GM12878 (cell line): Measurements from ENCODE around the gene EHD2. TPM values are rescaled to one million over a fixed set of nuclear protein-coding genes. Genes with fewer than 3 reads are reported as not detected.
A peak's percentile ranks its signal among the peaks of the same experiment; 100 is the strongest.

Experiments used
- BCL11A ChIP-seq: IDR thresholded peaks from 2 replicates; pipeline ENCODE4 v1.6.1; 2011; ENCODE audit warnings: low read depth, low read length
- CEBPB ChIP-seq, 2 experiments: fragments of 150-350 bp in 1 of 2; IDR thresholded peaks; 2 replicates each; pipeline ENCODE4 v1.6.1; 2012 to 2014; ENCODE audit warnings: low read depth in 2 of 2, low read length in 2 of 2, borderline replicate concordance in 1 of 2, inconsistent platforms in 1 of 2
- CHD2 ChIP-seq: IDR thresholded peaks from 2 replicates; pipeline ENCODE4 v1.6.1; 2011; ENCODE audit warnings: low read depth, low read length, improper control_type of control experiment, borderline replicate concordance
- CREB1 ChIP-seq: IDR thresholded peaks from 2 replicates; pipeline ENCODE4 v1.6.1; 2012; ENCODE audit warnings: low read depth, mild to moderate bottlenecking, inconsistent platforms
- ETV6 ChIP-seq, 2 experiments: fragments of 450-650 bp in 1 of 2; IDR thresholded peaks in 1 of 2; conservative IDR thresholded peaks in 1 of 2; 2 replicates each; pipeline ENCODE4 v1.6.1; 2014; ENCODE audit warnings: antibody characterized with exemption in 1 of 2, borderline replicate concordance in 1 of 2, low read depth in 1 of 2, mild to moderate bottlenecking in 1 of 2, moderate library complexity in 1 of 2
- FOXM1 ChIP-seq: IDR thresholded peaks from 2 replicates; pipeline ENCODE4 v1.6.1; 2012; ENCODE audit warnings: low read depth, mild to moderate bottlenecking, inconsistent platforms, low read length, moderate library complexity
- IRF4 ChIP-seq: IDR thresholded peaks from 2 replicates; pipeline ENCODE4 v1.6.1; 2011; ENCODE audit warnings: low read depth, low read length
- MEF2A ChIP-seq: IDR thresholded peaks from 2 replicates; pipeline ENCODE4 v1.6.1; 2011; ENCODE audit warnings: low read depth, mild to moderate bottlenecking, low read length, moderate library complexity; ENCODE audit not compliant: insufficient read depth
- MYC ChIP-seq: IDR thresholded peaks from 2 replicates; pipeline ENCODE4 v1.6.1; 2011; ENCODE audit warnings: mild to moderate bottlenecking, low read length, moderate library complexity, inconsistent platforms; ENCODE audit not compliant: insufficient read depth, insufficient replicate concordance, insufficient read length, severe bottlenecking
- NFXL1 ChIP-seq: fragments of 450-650 bp; IDR thresholded peaks from 2 replicates; pipeline ENCODE4 v1.6.1; 2017; ENCODE audit warnings: antibody characterized with exemption, mild to moderate bottlenecking, borderline replicate concordance
- NFYB ChIP-seq: IDR thresholded peaks from 2 replicates; pipeline ENCODE4 v1.6.1; 2011; ENCODE audit warnings: low read depth, mild to moderate bottlenecking, low read length, improper control_type of control experiment, moderate library complexity; ENCODE audit not compliant: insufficient read depth
- NR2C2 ChIP-seq: IDR thresholded peaks from 2 replicates; pipeline ENCODE4 v1.6.1; 2011; ENCODE audit warnings: borderline replicate concordance, low read depth; ENCODE audit not compliant: control insufficient read depth, insufficient read length
- RAD51 ChIP-seq: fragments of 450-650 bp; IDR thresholded peaks from 2 replicates; pipeline ENCODE4 v1.6.1; 2016; ENCODE audit warnings: moderate library complexity, mild to moderate bottlenecking, inconsistent platforms
- SIX5 ChIP-seq: IDR thresholded peaks from 2 replicates; pipeline ENCODE4 v1.6.1; 2011; ENCODE audit warnings: mild to moderate bottlenecking, low read depth, low read length, moderate library complexity; ENCODE audit not compliant: severe bottlenecking
- SMAD5 ChIP-seq: IDR thresholded peaks from 2 replicates; pipeline ENCODE4 v1.6.1; 2016; ENCODE audit warnings: antibody characterized with exemption, low read depth
- STAT1 ChIP-seq: fragments of 450-650 bp; conservative IDR thresholded peaks from 2 replicates; pipeline ENCODE4 v1.6.1; 2014; ENCODE audit warnings: antibody characterized with exemption, mild to moderate bottlenecking
- WRNIP1 ChIP-seq: IDR thresholded peaks from 2 replicates; pipeline ENCODE4 v1.6.1; 2011; ENCODE audit warnings: low read depth, low read length, improper control_type of control experiment, borderline replicate concordance
- ZNF384 ChIP-seq: IDR thresholded peaks from 2 replicates; pipeline ENCODE4 v1.6.1; 2012; ENCODE audit warnings: low read depth, mild to moderate bottlenecking, low read length, improper control_type of control experiment, borderline replicate concordance
- polyA plus RNA-seq, 11 experiments: library from polyadenylated mRNA; depleted of rRNA in 4 of 11; unstranded in 6 of 11; stranded (reverse) in 5 of 11; fragments of >200 nt; fragmentation: Nextera tagmentation in 4 of 11; fragmentation: Illumina TruSeq in 1 of 11; extraction: Ambion mirVana in 4 of 11; extraction: Trizol in 1 of 11; gene quantifications; 1 replicate in 1 of 11; 2 replicates in 10 of 11; pipeline versions ENCODE4 v1.2.1 to v1.2.3, GENCODE V29; 2011 to 2016; ENCODE audit warnings: inconsistent platforms in 2 of 11, missing spikeins in 2 of 11, low read depth in 1 of 11
- total RNA-seq, 4 experiments: library from RNA; depleted of rRNA in 3 of 4; stranded (reverse); fragments of >200 nt in 3 of 4; fragmentation: Illumina TruSeq in 1 of 4; extraction: Trizol in 1 of 4; gene quantifications; 2 replicates each; pipeline versions ENCODE4 v1.2.1 to v1.2.3, GENCODE V29; 2013 to 2021
- TF ChIP-seq, protein P1 (sequence below): IDR thresholded peaks from 2 replicates; pipeline ENCODE4 v1.6.1; 2012; ENCODE audit warnings: low read depth, low read length, improper control_type of control experiment
- TF ChIP-seq, protein P2 (sequence below): fragments of 450-650 bp; IDR thresholded peaks from 2 replicates; pipeline ENCODE4 v1.6.1; 2018; ENCODE audit warnings: borderline replicate concordance, mild to moderate bottlenecking; ENCODE audit not compliant: partially characterized antibody
- TF ChIP-seq, protein P3 (sequence below): IDR thresholded peaks from 2 replicates; pipeline ENCODE4 v1.6.1; 2012; ENCODE audit warnings: low read length, inconsistent platforms
- TF ChIP-seq, protein P4 (sequence below), 3 experiments: IDR thresholded peaks in 2 of 3; conservative IDR thresholded peaks in 1 of 3; 2 replicates each; pipeline ENCODE4 v1.5.1; 2011; ENCODE audit warnings: low read depth in 3 of 3, low read length in 3 of 3, mild to moderate bottlenecking in 3 of 3, control low read depth in 2 of 3, moderate library complexity in 2 of 3, inconsistent platforms in 1 of 3, mixed read lengths in 1 of 3; ENCODE audit not compliant: control insufficient read depth in 2 of 3, insufficient read depth in 1 of 3; ENCODE audit errors: extremely low read depth in 1 of 3

Gene EHD2
- total and polyA plus RNA-seq, 10 of the 15 experiments (the other 5 are each of a cell fraction or from before 2014, with no cell fraction given) = 0.12 to 0.24 (median 0.23) TPM; not detected in 7

DNA sequence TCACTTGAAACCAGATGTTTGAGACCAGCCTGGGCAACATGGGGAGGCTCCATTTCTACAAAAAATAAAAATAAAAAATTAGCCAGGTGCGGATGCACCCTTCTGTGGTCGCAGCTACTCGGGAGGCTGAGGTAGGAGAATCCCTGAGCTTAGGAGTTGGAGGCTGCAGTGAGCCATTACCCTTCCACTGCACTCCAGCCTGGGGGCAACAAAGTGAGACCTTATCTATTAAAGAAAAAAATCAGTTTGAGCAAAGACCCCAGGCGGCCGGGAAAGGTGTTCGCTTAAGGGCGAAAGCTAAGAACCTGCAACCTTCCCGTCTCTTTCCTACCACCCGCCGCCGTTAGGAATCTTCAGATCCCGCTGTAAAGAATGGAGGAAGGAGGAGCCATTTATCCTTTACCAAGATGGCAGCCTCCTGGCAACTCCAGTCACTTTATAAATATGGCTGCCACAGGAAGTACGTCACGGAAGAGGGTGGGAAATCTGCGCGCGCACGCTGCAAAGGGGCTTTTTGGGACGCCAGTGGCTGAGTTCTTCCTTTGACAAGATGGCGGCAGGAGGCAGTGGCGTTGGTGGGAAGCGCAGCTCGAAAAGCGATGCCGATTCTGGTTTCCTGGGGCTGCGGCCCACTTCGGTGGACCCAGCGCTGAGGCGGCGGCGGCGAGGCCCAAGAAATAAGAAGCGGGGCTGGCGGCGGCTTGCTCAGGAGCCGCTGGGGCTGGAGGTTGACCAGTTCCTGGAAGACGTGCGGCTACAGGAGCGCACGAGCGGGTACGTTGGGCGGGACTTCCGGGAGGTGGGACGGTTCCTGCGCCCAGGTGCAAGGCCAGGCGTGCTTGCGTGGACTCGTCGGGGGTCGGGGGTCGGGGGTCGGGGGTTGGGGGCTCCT is 32.0 kb downstream of the EHD2 start, which contains the start of gene NOP53 (continued):
- TF ChIP-seq NR2C2 = no peak
- TF ChIP-seq MEF2A = 0 out of 2 replicates have a peak, but pooled peaks have one; percentile 35
- TF ChIP-seq STAT1 = peak; percentile 94
- TF ChIP-seq, protein P1, sequence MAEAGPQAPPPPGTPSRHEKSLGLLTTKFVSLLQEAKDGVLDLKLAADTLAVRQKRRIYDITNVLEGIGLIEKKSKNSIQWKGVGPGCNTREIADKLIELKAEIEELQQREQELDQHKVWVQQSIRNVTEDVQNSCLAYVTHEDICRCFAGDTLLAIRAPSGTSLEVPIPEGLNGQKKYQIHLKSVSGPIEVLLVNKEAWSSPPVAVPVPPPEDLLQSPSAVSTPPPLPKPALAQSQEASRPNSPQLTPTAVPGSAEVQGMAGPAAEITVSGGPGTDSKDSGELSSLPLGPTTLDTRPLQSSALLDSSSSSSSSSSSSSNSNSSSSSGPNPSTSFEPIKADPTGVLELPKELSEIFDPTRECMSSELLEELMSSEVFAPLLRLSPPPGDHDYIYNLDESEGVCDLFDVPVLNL = no peak
- TF ChIP-seq SMAD5 = peak; percentile 97
- no peak for TF ChIP-seq WRNIP1
- peak in 1 of 2 experiments; percentile 26; a peak in 1 of 4 replicates for TF ChIP-seq ETV6 (conservative IDR thresholded peaks at IDR 0.05 in 1 of 2, IDR thresholded peaks at IDR 0.05 in 1 of 2; ENCODE audit: borderline replicate concordance in 1 of 2, low read depth in 1 of 2)
- no peak for TF ChIP-seq ZNF384
- TF ChIP-seq FOXM1 = no peak
- TF ChIP-seq CREB1 = peak; percentile 94
- TF ChIP-seq, protein P2, sequence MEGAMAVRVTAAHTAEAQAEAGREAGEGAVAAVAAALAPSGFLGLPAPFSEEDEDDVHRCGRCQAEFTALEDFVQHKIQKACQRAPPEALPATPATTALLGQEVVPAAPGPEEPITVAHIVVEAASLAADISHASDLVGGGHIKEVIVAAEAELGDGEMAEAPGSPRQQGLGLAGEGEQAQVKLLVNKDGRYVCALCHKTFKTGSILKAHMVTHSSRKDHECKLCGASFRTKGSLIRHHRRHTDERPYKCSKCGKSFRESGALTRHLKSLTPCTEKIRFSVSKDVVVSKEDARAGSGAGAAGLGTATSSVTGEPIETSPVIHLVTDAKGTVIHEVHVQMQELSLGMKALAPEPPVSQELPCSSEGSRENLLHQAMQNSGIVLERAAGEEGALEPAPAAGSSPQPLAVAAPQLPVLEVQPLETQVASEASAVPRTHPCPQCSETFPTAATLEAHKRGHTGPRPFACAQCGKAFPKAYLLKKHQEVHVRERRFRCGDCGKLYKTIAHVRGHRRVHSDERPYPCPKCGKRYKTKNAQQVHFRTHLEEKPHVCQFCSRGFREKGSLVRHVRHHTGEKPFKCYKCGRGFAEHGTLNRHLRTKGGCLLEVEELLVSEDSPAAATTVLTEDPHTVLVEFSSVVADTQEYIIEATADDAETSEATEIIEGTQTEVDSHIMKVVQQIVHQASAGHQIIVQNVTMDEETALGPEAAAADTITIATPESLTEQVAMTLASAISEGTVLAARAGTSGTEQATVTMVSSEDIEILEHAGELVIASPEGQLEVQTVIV = peak; percentile 75
- no peak for TF ChIP-seq CEBPB (IDR thresholded peaks at IDR 0.05; ENCODE audit: borderline replicate concordance in 1 of 2, low read depth in 2 of 2, low read length in 2 of 2)
- TF ChIP-seq NFYB = no peak
- no peak; the same call in 1 of the 2 replicates for TF ChIP-seq IRF4
- TF ChIP-seq MYC = no peak
- TF ChIP-seq, protein P3, sequence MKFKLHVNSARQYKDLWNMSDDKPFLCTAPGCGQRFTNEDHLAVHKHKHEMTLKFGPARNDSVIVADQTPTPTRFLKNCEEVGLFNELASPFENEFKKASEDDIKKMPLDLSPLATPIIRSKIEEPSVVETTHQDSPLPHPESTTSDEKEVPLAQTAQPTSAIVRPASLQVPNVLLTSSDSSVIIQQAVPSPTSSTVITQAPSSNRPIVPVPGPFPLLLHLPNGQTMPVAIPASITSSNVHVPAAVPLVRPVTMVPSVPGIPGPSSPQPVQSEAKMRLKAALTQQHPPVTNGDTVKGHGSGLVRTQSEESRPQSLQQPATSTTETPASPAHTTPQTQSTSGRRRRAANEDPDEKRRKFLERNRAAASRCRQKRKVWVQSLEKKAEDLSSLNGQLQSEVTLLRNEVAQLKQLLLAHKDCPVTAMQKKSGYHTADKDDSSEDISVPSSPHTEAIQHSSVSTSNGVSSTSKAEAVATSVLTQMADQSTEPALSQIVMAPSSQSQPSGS = no peak
- TF ChIP-seq CHD2 = peak; percentile 70
- TF ChIP-seq SIX5 = peak; percentile 96
- no peak for TF ChIP-seq NFXL1
- TF ChIP-seq, protein P4, sequence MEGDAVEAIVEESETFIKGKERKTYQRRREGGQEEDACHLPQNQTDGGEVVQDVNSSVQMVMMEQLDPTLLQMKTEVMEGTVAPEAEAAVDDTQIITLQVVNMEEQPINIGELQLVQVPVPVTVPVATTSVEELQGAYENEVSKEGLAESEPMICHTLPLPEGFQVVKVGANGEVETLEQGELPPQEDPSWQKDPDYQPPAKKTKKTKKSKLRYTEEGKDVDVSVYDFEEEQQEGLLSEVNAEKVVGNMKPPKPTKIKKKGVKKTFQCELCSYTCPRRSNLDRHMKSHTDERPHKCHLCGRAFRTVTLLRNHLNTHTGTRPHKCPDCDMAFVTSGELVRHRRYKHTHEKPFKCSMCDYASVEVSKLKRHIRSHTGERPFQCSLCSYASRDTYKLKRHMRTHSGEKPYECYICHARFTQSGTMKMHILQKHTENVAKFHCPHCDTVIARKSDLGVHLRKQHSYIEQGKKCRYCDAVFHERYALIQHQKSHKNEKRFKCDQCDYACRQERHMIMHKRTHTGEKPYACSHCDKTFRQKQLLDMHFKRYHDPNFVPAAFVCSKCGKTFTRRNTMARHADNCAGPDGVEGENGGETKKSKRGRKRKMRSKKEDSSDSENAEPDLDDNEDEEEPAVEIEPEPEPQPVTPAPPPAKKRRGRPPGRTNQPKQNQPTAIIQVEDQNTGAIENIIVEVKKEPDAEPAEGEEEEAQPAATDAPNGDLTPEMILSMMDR (IDR thresholded peaks at IDR 0.05 in 2 of 3, conservative IDR thresholded peaks at IDR 0.05 in 1 of 3; ENCODE audit: control insufficient read depth in 2 of 3, extremely low read depth in 1 of 3, insufficient read depth in 1 of 3, low read depth in 3 of 3, low read length in 3 of 3) = no peak
- no peak for TF ChIP-seq RAD51
- TF ChIP-seq BCL11A = no peak
